Measurements from ENCODE around the gene ZRANB1.
"Not testable (repeated sequence)": the region's sequence is repeated elsewhere in the genome, so short reads cannot be mapped to it uniquely, and the experiment has no call there.

Gene ZRANB1

GRCh38 chr10:124913167-124913566 lies 28.8 kb upstream of the ZRANB1 start:
- TF ChIP-seq CTCF (IDR thresholded peaks at IDR 0.05) (no peak), ZFX (IDR thresholded peaks at IDR 0.05; ENCODE audit: borderline replicate concordance) (no peak)

GRCh38 chr10:124914398-124914797 lies 27.5 kb upstream of the ZRANB1 start:
- H3K27ac ChIP-seq: not testable (repeated sequence)

More at GRCh38 chr10:124913167-124913566, 28.8 kb upstream of the ZRANB1 start:
- H3K27ac ChIP-seq: no peak overlapping the region

GRCh38 chr10:124916098-124916584 lies 25.8 kb upstream of the ZRANB1 start:
- no peak for TF ChIP-seq CTCF (IDR thresholded peaks at IDR 0.05)
- TF ChIP-seq ZFX (IDR thresholded peaks at IDR 0.05; ENCODE audit: borderline replicate concordance): no peak
- peak overlapping the region; percentile 93 for H3K27ac ChIP-seq

GRCh38 chr10:124916585-124917427 lies 25.1 kb upstream of the ZRANB1 start:
- peak overlapping the region; percentile 93 for H3K27ac ChIP-seq
- no peak for TF ChIP-seq ZFX (IDR thresholded peaks at IDR 0.05; ENCODE audit: borderline replicate concordance)
- TF ChIP-seq CTCF (IDR thresholded peaks at IDR 0.05): no peak

GRCh38 chr10:124917428-124918190 lies 24.3 kb upstream of the ZRANB1 start:
- peak overlapping the region; percentile 93 for H3K27ac ChIP-seq
- TF ChIP-seq CTCF (IDR thresholded peaks at IDR 0.05) (no peak), ZFX (IDR thresholded peaks at IDR 0.05; ENCODE audit: borderline replicate concordance) (no peak)

GRCh38 chr10:124918191-124918830 lies 23.6 kb upstream of the ZRANB1 start:
- no peak for TF ChIP-seq CTCF (IDR thresholded peaks at IDR 0.05)
- no peak for TF ChIP-seq ZFX (IDR thresholded peaks at IDR 0.05; ENCODE audit: borderline replicate concordance)

GRCh38 chr10:124918906-124919305 lies 23.0 kb upstream of the ZRANB1 start:
- TF ChIP-seq CTCF (IDR thresholded peaks at IDR 0.05): no peak
- TF ChIP-seq ZFX (IDR thresholded peaks at IDR 0.05; ENCODE audit: borderline replicate concordance): no peak
- H3K27ac ChIP-seq: no peak overlapping the region

More at GRCh38 chr10:124918191-124918830, 23.6 kb upstream of the ZRANB1 start:
- H3K27ac ChIP-seq: peak overlapping the region; percentile 93

All from 22Rv1 (cell line).